Keratinocyte (primary cell): ENCODE data around the gene ATP5PF. TPM values are rescaled to one million over a fixed set of nuclear protein-coding genes. Genes with fewer than 3 reads are reported as not detected.

Experiments used
- DNase-seq: peaks from one replicate; pipeline ENCODE4 v3.0.0-alpha.2; 2011; ENCODE audit warnings: low read depth, missing footprints, low spot score
- FAIRE-seq: peaks from 2 replicates; lab custom pipeline; 2011; peaks lifted over from hg19 to GRCh38; lab: Jason Lieb, UNC
- H2AFZ ChIP-seq: 2 replicates; pipeline ENCODE4 v1.6.0; 2012; ENCODE audit warnings: low read length, control low read depth, inconsistent platforms; ENCODE audit not compliant: control insufficient read depth
- H3K27ac ChIP-seq: 2 replicates; pipeline ENCODE4 v1.5.1; 2011; ENCODE audit warnings: low read length; ENCODE audit not compliant: control insufficient read depth, insufficient read depth
- H3K27me3 ChIP-seq: 3 replicates; pipeline ENCODE4 v1.6.0; 2011; ENCODE audit warnings: low read length; ENCODE audit not compliant: control insufficient read depth, insufficient read depth; ENCODE audit errors: extremely low read depth
- H3K36me3 ChIP-seq, 2 experiments: 2 replicates in 1 of 2; 3 replicates in 1 of 2; pipeline ENCODE4 v1.5.1; 2011; ENCODE audit warnings: low read length in 2 of 2, mild to moderate bottlenecking in 1 of 2; ENCODE audit not compliant: control insufficient read depth in 2 of 2, insufficient read depth in 2 of 2; ENCODE audit errors: extremely low read depth in 1 of 2
- H3K4me1 ChIP-seq: 3 replicates; pipeline ENCODE4 v1.5.1; 2011; ENCODE audit warnings: low read length; ENCODE audit not compliant: control insufficient read depth, insufficient read depth; ENCODE audit errors: extremely low read depth
- H3K4me2 ChIP-seq: 3 replicates; pipeline ENCODE4 v1.6.0; 2011; ENCODE audit warnings: low read depth, low read length; ENCODE audit not compliant: control insufficient read depth, insufficient read depth; ENCODE audit errors: extremely low read depth
- H3K4me3 ChIP-seq, 3 experiments: fragments of 200-600 bp in 1 of 3; sonication (generic) in 1 of 3; 2 replicates in 2 of 3; 3 replicates in 1 of 3; pipeline ENCODE4 v1.5.1; 2011 to 2016; ENCODE audit warnings: low read length in 3 of 3, mild to moderate bottlenecking in 3 of 3, control low read depth in 2 of 3, inconsistent platforms in 1 of 3, low read depth in 1 of 3, mixed read lengths in 1 of 3, mixed run types in 1 of 3, moderate library complexity in 1 of 3; ENCODE audit not compliant: control insufficient read depth in 2 of 3, insufficient read depth in 2 of 3; ENCODE audit errors: extremely low read depth in 1 of 3
- H3K79me2 ChIP-seq: 2 replicates; pipeline ENCODE4 v1.6.0; 2012; ENCODE audit warnings: low read length; ENCODE audit not compliant: control insufficient read depth, insufficient read depth
- H3K9ac ChIP-seq: 3 replicates; pipeline ENCODE4 v1.6.0; 2011; ENCODE audit warnings: low read length; ENCODE audit not compliant: control insufficient read depth, insufficient read depth; ENCODE audit errors: extremely low read depth
- H3K9me1 ChIP-seq: 3 replicates; pipeline ENCODE4 v1.6.0; 2011; ENCODE audit warnings: low read length; ENCODE audit not compliant: control insufficient read depth, insufficient read depth; ENCODE audit errors: extremely low read depth
- H3K9me3 ChIP-seq: 2 replicates; pipeline ENCODE4 v1.5.1; 2012; ENCODE audit warnings: low read depth, low read length; ENCODE audit not compliant: control insufficient read depth
- H4K20me1 ChIP-seq: 3 replicates; pipeline ENCODE4 v1.6.0; 2011; ENCODE audit warnings: low read length; ENCODE audit not compliant: control insufficient read depth, insufficient read depth; ENCODE audit errors: extremely low read depth
- EZH2 ChIP-seq: IDR thresholded peaks from one replicate; pipeline ENCODE4 v1.6.1; 2012; ENCODE audit warnings: inconsistent platforms, mild to moderate bottlenecking, low read length, moderate library complexity
- dilution Hi-C: fragments of 300-500 bp; cut with MboI; formaldehyde crosslinking; loops from one replicate; pipeline ENCODE4 v1.7.0; 2020; ENCODE audit warnings: low sequenced_read_pairs; ENCODE audit not compliant: extremely low pct_ligation_motif_present
- polyA plus RNA-seq, 5 experiments: library from polyadenylated mRNA; depleted of rRNA in 3 of 5; stranded (reverse) in 3 of 5; stranded (forward) in 1 of 5; unstranded in 1 of 5; fragments of >200 nt; gene quantifications; 1 replicate in 1 of 5; 2 replicates in 3 of 5; 3 replicates in 1 of 5; pipeline versions ENCODE4 v1.2.1 to v1.2.3, GENCODE V29; 2011 to 2012; ENCODE audit warnings: missing spikeins in 2 of 5, low read depth in 1 of 5, low replicate concordance in 1 of 5
- TF ChIP-seq, protein P1 (sequence below), 3 experiments: IDR thresholded peaks in 1 of 3; conservative IDR thresholded peaks in 1 of 3; optimal IDR thresholded peaks in 1 of 3; 2 replicates in 2 of 3; 3 replicates in 1 of 3; pipeline versions ENCODE3 to v1.5.1; 2011; ENCODE audit warnings: low read length in 3 of 3, mild to moderate bottlenecking in 3 of 3, moderate library complexity in 2 of 3, control low read depth in 1 of 3, inconsistent platforms in 1 of 3; ENCODE audit not compliant: insufficient read depth in 2 of 3; ENCODE audit errors: extremely low read depth in 1 of 3

ATP5PF gene
- polyA plus RNA-seq, 1 donor (not counting 4 experiments of a cell fraction or from before 2014, with no cell fraction given), result 256 TPM

- dilution Hi-C loops, result no loop called here
- Histone ChIP-seq H3K4me2 (no peak overlapping the region), H3K36me3 (peaks cover 8% of the 10 kb centered on the region in 2 experiments)
Measured at GRCh38 chr21:25750085-25750484, 15.4 kb upstream of the ATP5PF start.

DNA sequence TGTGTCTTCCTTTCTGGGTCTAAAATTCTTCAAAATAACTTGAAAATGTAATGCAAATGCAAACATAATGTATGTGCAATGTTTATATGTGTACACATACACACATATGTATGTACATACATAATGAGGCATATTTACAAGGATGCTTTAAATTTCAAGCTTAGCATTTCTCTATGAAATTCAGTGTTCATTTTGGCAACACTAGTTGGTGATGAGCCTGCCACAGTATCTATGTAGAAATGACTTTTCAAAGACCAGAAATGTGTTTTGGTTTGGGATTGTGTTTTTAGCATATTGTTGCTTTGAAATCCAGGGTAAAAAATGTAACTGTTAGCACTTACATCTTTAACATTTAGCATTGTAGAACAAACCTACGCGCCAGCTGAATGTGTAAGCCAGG is 10.2 kb upstream of the ATP5PF start:
- Histone ChIP-seq H3K9me3 (no peaks in the 10 kb centered on the region), H3K36me3 (peaks cover 6 to 8% of the 10 kb centered on the region in 2 experiments), H3K79me2 (peaks cover 4% of the 10 kb centered on the region), H4K20me1 (no peaks in the 10 kb centered on the region), H2AFZ (no peak overlapping the region), H3K27me3 (no peaks in the 10 kb centered on the region), H3K9ac (no peak overlapping the region), H3K4me2 (no peak overlapping the region), H3K9me1 (no peaks in the 10 kb centered on the region), H3K4me3 (no peak overlapping the region), H3K4me1 (no peaks in the 10 kb centered on the region), H3K27ac (no peak overlapping the region)
- DNase-seq (no peak), FAIRE-seq (no peak)
- dilution Hi-C loops, result no loop called here
- TF ChIP-seq EZH2, result no peak
- TF ChIP-seq, protein P1, sequence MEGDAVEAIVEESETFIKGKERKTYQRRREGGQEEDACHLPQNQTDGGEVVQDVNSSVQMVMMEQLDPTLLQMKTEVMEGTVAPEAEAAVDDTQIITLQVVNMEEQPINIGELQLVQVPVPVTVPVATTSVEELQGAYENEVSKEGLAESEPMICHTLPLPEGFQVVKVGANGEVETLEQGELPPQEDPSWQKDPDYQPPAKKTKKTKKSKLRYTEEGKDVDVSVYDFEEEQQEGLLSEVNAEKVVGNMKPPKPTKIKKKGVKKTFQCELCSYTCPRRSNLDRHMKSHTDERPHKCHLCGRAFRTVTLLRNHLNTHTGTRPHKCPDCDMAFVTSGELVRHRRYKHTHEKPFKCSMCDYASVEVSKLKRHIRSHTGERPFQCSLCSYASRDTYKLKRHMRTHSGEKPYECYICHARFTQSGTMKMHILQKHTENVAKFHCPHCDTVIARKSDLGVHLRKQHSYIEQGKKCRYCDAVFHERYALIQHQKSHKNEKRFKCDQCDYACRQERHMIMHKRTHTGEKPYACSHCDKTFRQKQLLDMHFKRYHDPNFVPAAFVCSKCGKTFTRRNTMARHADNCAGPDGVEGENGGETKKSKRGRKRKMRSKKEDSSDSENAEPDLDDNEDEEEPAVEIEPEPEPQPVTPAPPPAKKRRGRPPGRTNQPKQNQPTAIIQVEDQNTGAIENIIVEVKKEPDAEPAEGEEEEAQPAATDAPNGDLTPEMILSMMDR (optimal IDR thresholded peaks at IDR 0.05 in 1 of 3, IDR thresholded peaks at IDR 0.05 in 1 of 3, conservative IDR thresholded peaks at IDR 0.05 in 1 of 3; ENCODE audit: extremely low read depth in 1 of 3, insufficient read depth in 2 of 3, low read length in 3 of 3), result no peak

More at GRCh38 chr21:25750085-25750484, 15.4 kb upstream of the ATP5PF start:
- no peaks in the 10 kb centered on the region for H3K4me1 ChIP-seq
- no peaks in the 10 kb centered on the region for H4K20me1 ChIP-seq
- no peak for TF ChIP-seq EZH2
- no peak overlapping the region for H3K4me3 ChIP-seq
- FAIRE-seq (no peak), DNase-seq (no peak)
- H3K9ac ChIP-seq, result no peak overlapping the region
- H2AFZ ChIP-seq, result no peak overlapping the region
- H3K9me1 ChIP-seq, result no peaks in the 10 kb centered on the region
- H3K27me3 ChIP-seq, result no peaks in the 10 kb centered on the region
- H3K9me3 ChIP-seq, result no peaks in the 10 kb centered on the region
- no peak overlapping the region for H3K27ac ChIP-seq
- H3K79me2 ChIP-seq, result no peaks in the 10 kb centered on the region

- H3K79me2 ChIP-seq, result peaks cover 20% of the 10 kb centered on the region
- no peaks in the 10 kb centered on the region for H3K27me3 ChIP-seq
- FAIRE-seq, result no peak
- H3K9me1 ChIP-seq, result no peaks in the 10 kb centered on the region
- no peak overlapping the region for H3K9ac ChIP-seq
- no peaks in the 10 kb centered on the region for H3K4me1 ChIP-seq
- no peak for TF ChIP-seq EZH2
- TF ChIP-seq, protein P1 (optimal IDR thresholded peaks at IDR 0.05 in 1 of 3, IDR thresholded peaks at IDR 0.05 in 1 of 3, conservative IDR thresholded peaks at IDR 0.05 in 1 of 3; ENCODE audit: extremely low read depth in 1 of 3, insufficient read depth in 2 of 3, low read length in 3 of 3), result no peak
- no peak overlapping the region for H3K4me2 ChIP-seq
- no peaks in the 10 kb centered on the region for H3K9me3 ChIP-seq
- no peak for DNase-seq
- H2AFZ ChIP-seq, result no peak overlapping the region
- dilution Hi-C loops, result no loop called here
- H3K4me3 ChIP-seq, result no peak overlapping the region
- H3K27ac ChIP-seq, result peak overlapping the region; percentile 29
- H3K36me3 ChIP-seq, result peaks cover 3 to 7% of the 10 kb centered on the region in 2 experiments
- no peaks in the 10 kb centered on the region for H4K20me1 ChIP-seq
Measured at GRCh38 chr21:25742900-25743299, 8.2 kb upstream of the ATP5PF start.
